Esophagus muscularis mucosa (tissue), 3 donors: Measurements from ENCODE around the gene CDC42SE2.

Source experiments
- POLR2A ChIP-seq: fragments of 450-650 bp; IDR thresholded peaks from one replicate; pipeline ENCODE4 v1.6.1; 2017; ENCODE audit warnings: antibody characterized with exemption, moderate library complexity, mild to moderate bottlenecking, low read depth
- TF ChIP-seq, protein P1 (sequence below), 3 experiments: fragments of 200-600 bp in 2 of 3; fragments of 450-650 bp in 1 of 3; sonication (generic) in 2 of 3; IDR thresholded peaks; one replicate each; pipeline ENCODE4 v1.5.1; 2017 to 2019; ENCODE audit warnings: antibody characterized with exemption in 3 of 3, mild to moderate bottlenecking in 2 of 3, moderate library complexity in 1 of 3

DNA sequence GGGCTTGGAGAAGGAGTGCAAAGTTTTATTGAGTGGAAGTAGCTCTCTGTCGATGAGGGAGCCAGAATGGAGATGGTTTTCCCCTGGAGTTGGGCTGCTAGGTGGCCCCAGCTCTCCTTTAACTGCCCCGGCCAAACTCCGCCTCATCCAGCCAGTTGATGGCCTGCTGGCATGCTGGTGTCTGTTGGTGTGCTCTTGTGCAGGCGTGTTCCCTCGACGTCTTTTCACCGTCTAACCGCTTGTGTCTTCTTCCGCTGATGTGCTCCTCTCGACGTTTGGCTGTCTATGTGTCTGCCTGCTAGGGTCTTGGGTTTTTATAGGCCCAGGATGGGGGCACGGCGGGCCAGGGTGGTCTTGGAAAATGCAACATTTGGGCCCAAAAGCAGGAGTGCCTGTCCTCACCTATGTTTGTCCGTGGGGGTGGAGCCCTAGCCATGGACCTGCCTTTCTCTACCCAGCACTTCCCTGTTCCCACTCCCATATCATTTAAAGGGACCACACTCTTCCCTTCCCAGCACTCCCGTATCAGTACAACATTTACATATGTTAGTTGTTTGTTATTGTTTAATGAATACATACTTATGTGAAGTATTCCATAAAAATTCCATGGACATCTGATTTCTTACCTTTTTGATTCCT is 97.9 kb downstream of the CDC42SE2 start:
- TF ChIP-seq POLR2A: no peak
- TF ChIP-seq, protein P1, sequence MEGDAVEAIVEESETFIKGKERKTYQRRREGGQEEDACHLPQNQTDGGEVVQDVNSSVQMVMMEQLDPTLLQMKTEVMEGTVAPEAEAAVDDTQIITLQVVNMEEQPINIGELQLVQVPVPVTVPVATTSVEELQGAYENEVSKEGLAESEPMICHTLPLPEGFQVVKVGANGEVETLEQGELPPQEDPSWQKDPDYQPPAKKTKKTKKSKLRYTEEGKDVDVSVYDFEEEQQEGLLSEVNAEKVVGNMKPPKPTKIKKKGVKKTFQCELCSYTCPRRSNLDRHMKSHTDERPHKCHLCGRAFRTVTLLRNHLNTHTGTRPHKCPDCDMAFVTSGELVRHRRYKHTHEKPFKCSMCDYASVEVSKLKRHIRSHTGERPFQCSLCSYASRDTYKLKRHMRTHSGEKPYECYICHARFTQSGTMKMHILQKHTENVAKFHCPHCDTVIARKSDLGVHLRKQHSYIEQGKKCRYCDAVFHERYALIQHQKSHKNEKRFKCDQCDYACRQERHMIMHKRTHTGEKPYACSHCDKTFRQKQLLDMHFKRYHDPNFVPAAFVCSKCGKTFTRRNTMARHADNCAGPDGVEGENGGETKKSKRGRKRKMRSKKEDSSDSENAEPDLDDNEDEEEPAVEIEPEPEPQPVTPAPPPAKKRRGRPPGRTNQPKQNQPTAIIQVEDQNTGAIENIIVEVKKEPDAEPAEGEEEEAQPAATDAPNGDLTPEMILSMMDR (IDR thresholded peaks at IDR 0.05): no peak
